Liver (tissue), 9 donors: ENCODE data around the gene KIZ. TPM values are rescaled to one million over a fixed set of nuclear protein-coding genes. Genes with fewer than 3 reads are reported as not detected.

Source experiments
- DNase-seq: peaks from one replicate; pipeline ENCODE4 v3.0.0-alpha.2; 2017; ENCODE audit warnings: low spot score
- H3K27ac ChIP-seq, 2 donors: one replicate each; pipeline ENCODE4 v1.7.0; 2013; ENCODE audit warnings: inconsistent platforms in 2 of 2, low read length in 2 of 2, control low read depth in 1 of 2, low read depth in 1 of 2, mild to moderate bottlenecking in 1 of 2
- H3K27me3 ChIP-seq, 4 donors: one replicate each; pipeline versions ENCODE4 v1.6.1 to v1.7.0; 2013; ENCODE audit warnings: low read length in 3 of 4, inconsistent platforms in 1 of 4, mild to moderate bottlenecking in 1 of 4, moderate library complexity in 1 of 4; ENCODE audit not compliant: control insufficient read depth in 4 of 4, insufficient read depth in 4 of 4
- H3K36me3 ChIP-seq, 4 donors: one replicate each; pipeline versions ENCODE4 v1.6.1 to v1.7.0; 2013; ENCODE audit warnings: low read length in 3 of 4, mild to moderate bottlenecking in 3 of 4, low read depth in 1 of 4, moderate library complexity in 1 of 4; ENCODE audit not compliant: control insufficient read depth in 4 of 4, insufficient read depth in 3 of 4
- H3K4me1 ChIP-seq, 4 donors: one replicate each; pipeline versions ENCODE4 v1.6.1 to v1.7.0; 2013; ENCODE audit warnings: low read length in 3 of 4, mild to moderate bottlenecking in 3 of 4, moderate library complexity in 1 of 4; ENCODE audit not compliant: control insufficient read depth in 4 of 4, insufficient read depth in 4 of 4
- H3K4me3 ChIP-seq, 3 donors: one replicate each; pipeline versions ENCODE4 v1.6.1 to v1.7.0; 2013; ENCODE audit warnings: low read length in 3 of 3, control low read depth in 1 of 3, low read depth in 1 of 3, mild to moderate bottlenecking in 1 of 3
- H3K9ac ChIP-seq, 2 donors: one replicate each; pipeline ENCODE4 v1.7.0; 2013; ENCODE audit warnings: low read length in 2 of 2, mild to moderate bottlenecking in 2 of 2, moderate library complexity in 2 of 2, control low read depth in 1 of 2, low read depth in 1 of 2
- H3K9me3 ChIP-seq, 4 donors: one replicate each; pipeline versions ENCODE4 v1.6.1 to v1.7.0; 2013; ENCODE audit warnings: low read length in 3 of 4; ENCODE audit not compliant: control insufficient read depth in 4 of 4
- ATF3 ChIP-seq: IDR thresholded peaks from 2 replicates; pipeline ENCODE4 v1.6.1; 2016; ENCODE audit warnings: antibody characterized with exemption
- EGR1 ChIP-seq, 2 donors: IDR thresholded peaks; 2 replicates each; pipeline ENCODE4 v1.6.1; 2016 to 2018; ENCODE audit warnings: antibody characterized with exemption in 2 of 2, low read depth in 2 of 2
- FOXA1 ChIP-seq: IDR thresholded peaks from 2 replicates; pipeline ENCODE4 v1.6.1; 2016; ENCODE audit warnings: antibody characterized with exemption
- FOXA2 ChIP-seq: IDR thresholded peaks from 2 replicates; pipeline ENCODE4 v1.6.1; 2016; ENCODE audit warnings: antibody characterized with exemption
- GABPA ChIP-seq, 2 donors: IDR thresholded peaks in 1 of 2; conservative IDR thresholded peaks in 1 of 2; 2 replicates each; pipeline ENCODE4 v1.6.1; 2016; ENCODE audit warnings: antibody characterized with exemption in 2 of 2, mild to moderate bottlenecking in 1 of 2, moderate library complexity in 1 of 2
- HNF4A ChIP-seq, 2 donors: conservative IDR thresholded peaks; 2 replicates each; pipeline ENCODE4 v1.6.1; 2016; ENCODE audit warnings: antibody characterized with exemption in 2 of 2, mild to moderate bottlenecking in 2 of 2
- HNF4G ChIP-seq: IDR thresholded peaks from 2 replicates; pipeline ENCODE4 v1.6.1; 2016; ENCODE audit warnings: antibody characterized with exemption
- JUND ChIP-seq, 2 donors: IDR thresholded peaks; 2 replicates each; pipeline ENCODE4 v1.6.1; 2016; ENCODE audit warnings: antibody characterized with exemption in 2 of 2
- NR2F2 ChIP-seq: IDR thresholded peaks from 2 replicates; pipeline ENCODE4 v1.6.1; 2016; ENCODE audit warnings: antibody characterized with exemption
- RAD21 ChIP-seq, 2 donors: IDR thresholded peaks; 2 replicates each; pipeline ENCODE4 v1.6.1; 2016; ENCODE audit warnings: antibody characterized with exemption in 2 of 2, mild to moderate bottlenecking in 2 of 2
- REST ChIP-seq: IDR thresholded peaks from 2 replicates; pipeline ENCODE4 v1.6.1; 2016; ENCODE audit warnings: antibody characterized with exemption, mild to moderate bottlenecking
- RXRA ChIP-seq, 2 donors: IDR thresholded peaks; 2 replicates each; pipeline ENCODE4 v1.6.1; 2017 to 2018; ENCODE audit warnings: antibody characterized with exemption in 2 of 2, mild to moderate bottlenecking in 1 of 2
- SP1 ChIP-seq: IDR thresholded peaks from 2 replicates; pipeline ENCODE4 v1.6.1; 2018; ENCODE audit warnings: antibody characterized with exemption, mild to moderate bottlenecking
- YY1 ChIP-seq: IDR thresholded peaks from 2 replicates; pipeline ENCODE4 v1.6.1; 2016; ENCODE audit warnings: antibody characterized with exemption, mild to moderate bottlenecking
- WGBS: extraction: QIAGEN DNeasy Blood & Tissue Kit; methylation state at CpG from one replicate; pipeline ENCODE4 v1.1.7; 2013; 5-methylcytosine and 5-hydroxymethylcytosine counted together
- polyA plus RNA-seq, 2 donors: library from polyadenylated mRNA; stranded (reverse) in 1 of 2; unstranded in 1 of 2; fragments of 200-250 nt in 1 of 2; fragments of >200 nt in 1 of 2; fragmentation: Nextera tagmentation in 1 of 2; extraction: Ambion mirVana in 1 of 2; gene quantifications; one replicate each; pipeline versions ENCODE4 v1.2.1 to v1.2.3, GENCODE V29; 2013 to 2015
- total RNA-seq, 2 donors: library from RNA; depleted of rRNA; stranded (reverse); fragments of >200 nt; gene quantifications; one replicate each; pipeline ENCODE4 v1.2.3, GENCODE V29; 2014
- TF ChIP-seq, protein P1 (sequence below): fragments of 150-350 bp; IDR thresholded peaks from 2 replicates; pipeline ENCODE4 v1.5.1; 2017; ENCODE audit warnings: improper control_type of control experiment, low read depth, low read length; ENCODE audit not compliant: missing input control
- TF ChIP-seq, protein P2 (sequence below): IDR thresholded peaks from 2 replicates; pipeline ENCODE4 v1.6.1; 2016; ENCODE audit warnings: antibody characterized with exemption
- TF ChIP-seq, protein P3 (sequence below): IDR thresholded peaks from 2 replicates; pipeline ENCODE4 v1.6.1; 2016; ENCODE audit warnings: antibody characterized with exemption
- donor health status: healthy.
- donor health status: healthy.
- donor health status: healthy.
- donor health status: healthy.
- donor health status: healthy.

The KIZ gene
- total and polyA plus RNA-seq, 4 donors = 3.0 to 9.5 (median 5.2) TPM

- H3K4me3 ChIP-seq = no peak overlapping the region
- no peaks in the 10 kb centered on the region for H3K27me3 ChIP-seq
- 96% methylated on average over 2 of the region's 2 CpGs for WGBS
- no peak overlapping the region for H3K27ac ChIP-seq
- no peaks in the 10 kb centered on the region for H3K9me3 ChIP-seq
- H3K9ac ChIP-seq = no peak overlapping the region
- TF ChIP-seq YY1 (no peak), JUND (IDR thresholded peaks at IDR 0.05) (no peak), HNF4G (no peak), GABPA (IDR thresholded peaks at IDR 0.05 in 1 of 2, conservative IDR thresholded peaks at IDR 0.05 in 1 of 2) (no peak), NR2F2 (no peak), SP1 (no peak), FOXA2 (no peak), EGR1 (IDR thresholded peaks at IDR 0.05; ENCODE audit: low read depth in 2 of 2) (no peak), REST (no peak), ATF3 (no peak), HNF4A (conservative IDR thresholded peaks at IDR 0.05) (no peak), FOXA1 (no peak)
- TF ChIP-seq, protein P1, sequence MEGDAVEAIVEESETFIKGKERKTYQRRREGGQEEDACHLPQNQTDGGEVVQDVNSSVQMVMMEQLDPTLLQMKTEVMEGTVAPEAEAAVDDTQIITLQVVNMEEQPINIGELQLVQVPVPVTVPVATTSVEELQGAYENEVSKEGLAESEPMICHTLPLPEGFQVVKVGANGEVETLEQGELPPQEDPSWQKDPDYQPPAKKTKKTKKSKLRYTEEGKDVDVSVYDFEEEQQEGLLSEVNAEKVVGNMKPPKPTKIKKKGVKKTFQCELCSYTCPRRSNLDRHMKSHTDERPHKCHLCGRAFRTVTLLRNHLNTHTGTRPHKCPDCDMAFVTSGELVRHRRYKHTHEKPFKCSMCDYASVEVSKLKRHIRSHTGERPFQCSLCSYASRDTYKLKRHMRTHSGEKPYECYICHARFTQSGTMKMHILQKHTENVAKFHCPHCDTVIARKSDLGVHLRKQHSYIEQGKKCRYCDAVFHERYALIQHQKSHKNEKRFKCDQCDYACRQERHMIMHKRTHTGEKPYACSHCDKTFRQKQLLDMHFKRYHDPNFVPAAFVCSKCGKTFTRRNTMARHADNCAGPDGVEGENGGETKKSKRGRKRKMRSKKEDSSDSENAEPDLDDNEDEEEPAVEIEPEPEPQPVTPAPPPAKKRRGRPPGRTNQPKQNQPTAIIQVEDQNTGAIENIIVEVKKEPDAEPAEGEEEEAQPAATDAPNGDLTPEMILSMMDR = no peak
- TF ChIP-seq, protein P2, sequence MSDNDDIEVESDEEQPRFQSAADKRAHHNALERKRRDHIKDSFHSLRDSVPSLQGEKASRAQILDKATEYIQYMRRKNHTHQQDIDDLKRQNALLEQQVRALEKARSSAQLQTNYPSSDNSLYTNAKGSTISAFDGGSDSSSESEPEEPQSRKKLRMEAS = no peak
- TF ChIP-seq, protein P3, sequence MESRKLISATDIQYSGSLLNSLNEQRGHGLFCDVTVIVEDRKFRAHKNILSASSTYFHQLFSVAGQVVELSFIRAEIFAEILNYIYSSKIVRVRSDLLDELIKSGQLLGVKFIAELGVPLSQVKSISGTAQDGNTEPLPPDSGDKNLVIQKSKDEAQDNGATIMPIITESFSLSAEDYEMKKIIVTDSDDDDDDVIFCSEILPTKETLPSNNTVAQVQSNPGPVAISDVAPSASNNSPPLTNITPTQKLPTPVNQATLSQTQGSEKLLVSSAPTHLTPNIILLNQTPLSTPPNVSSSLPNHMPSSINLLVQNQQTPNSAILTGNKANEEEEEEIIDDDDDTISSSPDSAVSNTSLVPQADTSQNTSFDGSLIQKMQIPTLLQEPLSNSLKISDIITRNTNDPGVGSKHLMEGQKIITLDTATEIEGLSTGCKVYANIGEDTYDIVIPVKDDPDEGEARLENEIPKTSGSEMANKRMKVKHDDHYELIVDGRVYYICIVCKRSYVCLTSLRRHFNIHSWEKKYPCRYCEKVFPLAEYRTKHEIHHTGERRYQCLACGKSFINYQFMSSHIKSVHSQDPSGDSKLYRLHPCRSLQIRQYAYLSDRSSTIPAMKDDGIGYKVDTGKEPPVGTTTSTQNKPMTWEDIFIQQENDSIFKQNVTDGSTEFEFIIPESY = no peak
- DNase-seq = no peak
- H3K36me3 ChIP-seq = no peaks in the 10 kb centered on the region
- H3K4me1 ChIP-seq = no peaks in the 10 kb centered on the region
Measured at GRCh38 chr20:21179757-21180156, 53.9 kb downstream of the KIZ start.

- H3K4me3 ChIP-seq = no peak overlapping the region
- WGBS = 89% methylated on average over 6 of the region's 6 CpGs
- H3K27me3 ChIP-seq = no peaks in the 10 kb centered on the region
- H3K4me1 ChIP-seq = no peaks in the 10 kb centered on the region
- TF ChIP-seq HNF4G (no peak), GABPA (IDR thresholded peaks at IDR 0.05 in 1 of 2, conservative IDR thresholded peaks at IDR 0.05 in 1 of 2) (no peak), SP1 (no peak), FOXA2 (no peak), HNF4A (conservative IDR thresholded peaks at IDR 0.05) (no peak), RXRA (IDR thresholded peaks at IDR 0.05) (no peak), FOXA1 (no peak), REST (no peak), EGR1 (IDR thresholded peaks at IDR 0.05; ENCODE audit: low read depth in 2 of 2) (no peak), RAD21 (IDR thresholded peaks at IDR 0.05) (no peak), YY1 (no peak), JUND (IDR thresholded peaks at IDR 0.05) (no peak)
- TF ChIP-seq, protein P3 = no peak
- TF ChIP-seq, protein P2 = no peak
- H3K36me3 ChIP-seq = no peaks in the 10 kb centered on the region
- no peak overlapping the region for H3K9ac ChIP-seq
- no peak for DNase-seq
- no peaks in the 10 kb centered on the region for H3K9me3 ChIP-seq
- H3K27ac ChIP-seq = no peak overlapping the region
Measured at GRCh38 chr20:21180248-21180647, 54.4 kb downstream of the KIZ start.
